Kidney (tissue), 14 donors: ENCODE data around the gene TSPAN14. TPM values are rescaled to one million over a fixed set of nuclear protein-coding genes. Genes with fewer than 3 reads are reported as not detected.
A peak's percentile ranks its signal among the peaks of the same experiment; 100 is the strongest.

Experiments
- DNase-seq, 5 donors: peaks; one replicate each; pipeline ENCODE4 v3.0.0-alpha.2; 2013 to 2020
- FAIRE-seq: peaks from 2 replicates; lab custom pipeline; 2012; peaks lifted over from hg19 to GRCh38; lab: Jason Lieb, UNC
- H3K27ac ChIP-seq, 2 donors: one replicate each; pipeline ENCODE4 v1.7.0; 2013; ENCODE audit warnings: low read depth in 2 of 2, low read length in 2 of 2, inconsistent platforms in 1 of 2
- H3K27me3 ChIP-seq: one replicate; pipeline ENCODE4 v1.7.1; 2013; ENCODE audit warnings: low read length, inconsistent platforms; ENCODE audit not compliant: control insufficient read depth, insufficient read depth
- H3K36me3 ChIP-seq, 3 donors: one replicate each; pipeline versions ENCODE4 v1.7.0 to v1.7.1; 2013; ENCODE audit warnings: low read length in 3 of 3, control low read depth in 1 of 3, inconsistent platforms in 1 of 3; ENCODE audit not compliant: insufficient read depth in 3 of 3, control insufficient read depth in 2 of 3
- H3K4me1 ChIP-seq, 3 donors: one replicate each; pipeline versions ENCODE4 v1.7.0 to v1.7.1; 2013; ENCODE audit warnings: low read length in 3 of 3, inconsistent platforms in 1 of 3, low read depth in 1 of 3; ENCODE audit not compliant: control insufficient read depth in 2 of 3, insufficient read depth in 2 of 3
- H3K4me3 ChIP-seq, 3 donors: one replicate each; pipeline versions ENCODE4 v1.7.0 to v1.8.1; 2013; ENCODE audit warnings: low read length in 3 of 3, control low read depth in 1 of 3, inconsistent platforms in 1 of 3
- H3K9ac ChIP-seq, 3 donors: one replicate each; pipeline versions ENCODE4 v1.7.0 to v1.7.1; 2013; ENCODE audit warnings: low read length in 3 of 3, control low read depth in 1 of 3, inconsistent platforms in 1 of 3
- H3K9me3 ChIP-seq, 3 donors: one replicate each; pipeline versions ENCODE4 v1.7.0 to v1.7.1; 2013; ENCODE audit warnings: low read length in 3 of 3, control low read depth in 1 of 3, inconsistent platforms in 1 of 3; ENCODE audit not compliant: control insufficient read depth in 2 of 3, insufficient read depth in 1 of 3
- CTCF ChIP-seq: IDR thresholded peaks from 3 replicates; pipeline ENCODE4 v1.5.1; 2012; ENCODE audit warnings: mild to moderate bottlenecking, moderate library complexity, borderline replicate concordance; ENCODE audit not compliant: insufficient read depth; ENCODE audit errors: extremely low read depth
- intact Hi-C: fragments of 100-400 bp; cut with DNase I; formaldehyde crosslinking; loops from one replicate; pipeline ENCODE4 v1.11.1; 2022
- polyA plus RNA-seq: library from polyadenylated mRNA; stranded (reverse); fragments of 350-450 nt; fragmentation: Illumina TruSeq; extraction: RNeasy Lipid Tissue Mini Kit (QIAGEN cat#74804); gene quantifications from one replicate; pipeline ENCODE4 v1.2.3, GENCODE V29; 2014; ENCODE audit warnings: low read depth, low replicate concordance; ENCODE audit not compliant: insufficient read depth
- total RNA-seq: library from RNA; stranded (reverse); fragmentation: NEBNext Ultra II Directional; extraction: Animal tissue kit (Norgen Biotek cat#: 25700); gene quantifications from one replicate; pipeline ENCODE4 v1.2.1, GENCODE V29; 2021
- donor health status: control.
- donor health status: control.
- donor health status: control.
- donor health status: control.
- donor health status: control.
- donor health status: DM: yes; HTN: yes; CAD: no.
- donor health status: Normal renal cell carcinoma (clear cell type).

Gene TSPAN14
- total and polyA plus RNA-seq, 2 donors from 2014 or later, result 36.8 to 183 TPM

DNA sequence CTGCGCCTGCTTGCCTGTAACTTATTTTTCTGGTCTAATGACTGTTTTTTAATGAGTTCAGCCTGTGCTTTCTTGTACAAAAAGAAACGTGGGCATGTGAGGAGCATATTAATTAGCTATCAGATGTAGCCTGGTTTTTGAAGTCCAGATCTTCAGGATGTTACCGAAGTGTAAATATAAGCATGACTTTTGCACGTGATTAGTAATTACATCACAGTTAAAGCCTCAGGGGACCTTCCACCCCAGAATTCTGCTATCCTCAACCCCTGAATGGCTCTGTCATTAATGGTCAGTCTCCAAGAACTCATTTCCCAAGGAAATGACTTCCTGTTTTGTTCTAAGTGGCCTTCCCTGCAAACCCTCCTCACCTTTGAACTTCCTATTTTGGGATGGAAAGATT lies 47.9 kb upstream of the TSPAN14 start:
- Histone ChIP-seq H3K4me1 (peaks cover 3 to 29% (median 21%) of the 10 kb centered on the region in 3 donors), H3K36me3 (no peaks in the 10 kb centered on the region), H3K4me3 (no peak overlapping the region), H3K9ac (no peak overlapping the region), H3K9me3 (no peaks in the 10 kb centered on the region), H3K27me3 (no peaks in the 10 kb centered on the region), H3K27ac (peak overlapping the region; percentile 36 to 54)
- DNase-seq (peak in 2 of 5 donors; percentile 23 to 31), FAIRE-seq (no peak)
- TF ChIP-seq CTCF, result no peak
- intact Hi-C loops, result no loop called here

GRCh38 chr10:80407812-80408241 lies 46.3 kb upstream of the TSPAN14 start:
- Histone ChIP-seq H3K9me3 (no peaks in the 10 kb centered on the region), H3K9ac (peak overlapping the region; percentile 45 to 84 (median 74)), H3K36me3 (no peaks in the 10 kb centered on the region), H3K27me3 (no peaks in the 10 kb centered on the region), H3K4me3 (peak overlapping the region; percentile 62 to 79 (median 72)), H3K27ac (peak overlapping the region; percentile 86 to 92), H3K4me1 (peaks cover 5 to 29% (median 26%) of the 10 kb centered on the region in 3 donors)
- intact Hi-C loops, result no loop called here
- DNase-seq (peak in 4 of 5 donors; percentile 54 to 77 (median 75)), FAIRE-seq (no peak)
- no peak for TF ChIP-seq CTCF

DNA sequence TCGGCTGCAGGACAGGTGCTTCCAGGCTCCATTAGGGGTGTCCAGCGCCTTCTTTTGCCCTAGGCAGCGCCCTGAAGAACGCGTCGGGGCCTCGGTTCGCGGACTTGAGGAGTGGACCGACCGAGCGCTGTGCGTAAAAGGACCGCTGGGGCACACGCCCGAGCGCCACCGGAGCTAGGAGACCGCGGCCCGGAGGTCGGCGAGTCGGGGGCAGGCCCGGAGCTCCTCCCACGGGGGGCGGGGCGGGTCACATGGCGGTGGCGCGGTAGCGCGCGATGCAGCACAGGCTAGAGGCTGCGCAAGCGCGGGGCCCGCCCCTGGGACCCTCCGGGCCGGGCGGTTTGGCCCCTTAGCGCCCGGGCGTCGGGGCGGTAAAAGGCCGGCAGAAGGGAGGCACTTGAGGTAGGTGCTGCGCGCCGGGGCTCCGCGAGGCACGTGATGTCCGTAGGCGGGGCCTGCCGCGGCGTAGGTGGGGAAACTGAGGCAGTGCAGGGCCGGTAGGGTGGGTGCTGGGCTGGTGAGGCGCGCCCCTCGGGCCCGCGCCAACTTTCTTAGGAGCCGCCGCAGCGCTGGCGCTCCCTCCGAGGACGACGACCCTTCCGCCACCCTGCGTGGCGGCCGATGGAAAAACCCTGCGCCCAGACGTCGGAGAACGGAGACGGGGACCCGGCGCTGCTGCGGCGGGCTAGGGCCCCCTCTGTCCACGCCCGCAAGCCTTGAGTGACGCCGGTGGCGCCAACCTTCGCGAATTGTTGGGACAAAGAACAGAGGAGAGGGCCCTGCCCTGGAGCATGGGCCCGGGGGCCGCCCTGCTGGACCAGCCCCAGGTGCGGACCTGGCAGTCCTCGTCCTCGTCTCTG lies 45.6 kb upstream of the TSPAN14 start, which contains the start of gene PRXL2A:
TSS of gene PRXL2A (plus strand) at position 310 of the 860 bp plus-strand sequence. CDS start 11,917 bp downstream, outside the sequence.
- H3K9ac ChIP-seq, result peak within 1 kb of the TSS; percentile 45 to 84 (median 74)
- peak within 1 kb of the TSS; percentile 86 to 92 for H3K27ac ChIP-seq
- DNase-seq (peak; percentile 93 to 96 (median 94)), FAIRE-seq (no peak)
- H3K9me3 ChIP-seq, result no peaks in the 10 kb centered on the region
- intact Hi-C loops, result no loop called here
- H3K4me1 ChIP-seq, result peaks cover 7 to 34% (median 28%) of the 10 kb centered on the region in 3 donors
- no peaks in the 10 kb centered on the region for H3K27me3 ChIP-seq
- no peak for TF ChIP-seq CTCF
- peak within 1 kb of the TSS; percentile 62 to 79 (median 72) for H3K4me3 ChIP-seq
- H3K36me3 ChIP-seq, result no peaks in the 10 kb centered on the region
